Stomach smooth muscle (tissue), 2 donors: ENCODE results near the gene TAF1B.

Experiments used
- H3K27ac ChIP-seq: one replicate; pipeline ENCODE4 v1.7.0; 2013; ENCODE audit warnings: mild to moderate bottlenecking, low read length, inconsistent platforms
- H3K27me3 ChIP-seq, 2 donors: one replicate each; pipeline ENCODE4 v1.7.0; 2013; ENCODE audit warnings: low read length in 2 of 2; ENCODE audit not compliant: insufficient read depth in 2 of 2, control insufficient read depth in 1 of 2
- H3K36me3 ChIP-seq, 2 donors: one replicate each; pipeline ENCODE4 v1.7.0; 2013; ENCODE audit warnings: low read length in 2 of 2; ENCODE audit not compliant: control insufficient read depth in 2 of 2, insufficient read depth in 2 of 2
- H3K4me1 ChIP-seq: one replicate; pipeline ENCODE4 v1.7.0; 2013; ENCODE audit warnings: low read length; ENCODE audit not compliant: control insufficient read depth, insufficient read depth
- H3K4me3 ChIP-seq, 2 donors: one replicate each; pipeline ENCODE4 v1.7.0; 2013; ENCODE audit warnings: low read length in 2 of 2
- H3K9ac ChIP-seq, 2 donors: one replicate each; pipeline ENCODE4 v1.7.0; 2013; ENCODE audit warnings: low read length in 2 of 2, mild to moderate bottlenecking in 1 of 2
- H3K9me3 ChIP-seq, 2 donors: one replicate each; pipeline ENCODE4 v1.7.0; 2013; ENCODE audit warnings: low read length in 2 of 2; ENCODE audit not compliant: control insufficient read depth in 2 of 2
- donor health status: healthy.
- donor health status: Pancreatic carcinoma.

Gene TAF1B

GRCh38 chr2:9889812-9890261 is 46.6 kb downstream of the TAF1B start:
- Histone ChIP-seq H3K4me1 (no peaks in the 10 kb centered on the region), H3K9me3 (no peaks in the 10 kb centered on the region), H3K36me3 (peaks cover 0 to 2% of the 10 kb centered on the region in 2 donors), H3K27me3 (no peaks in the 10 kb centered on the region), H3K27ac (no peak overlapping the region), H3K4me3 (no peak overlapping the region), H3K9ac (no peak overlapping the region)

GRCh38 chr2:9892236-9892635 is 49.0 kb downstream of the TAF1B start:
- Histone ChIP-seq H3K9ac (no peak overlapping the region), H3K4me3 (no peak overlapping the region), H3K4me1 (no peaks in the 10 kb centered on the region), H3K27me3 (no peaks in the 10 kb centered on the region), H3K27ac (no peak overlapping the region), H3K9me3 (no peaks in the 10 kb centered on the region), H3K36me3 (no peaks in the 10 kb centered on the region)

- H3K36me3 ChIP-seq = no peaks in the 10 kb centered on the region
- no peak overlapping the region for H3K27ac ChIP-seq
- no peak overlapping the region for H3K9ac ChIP-seq
- no peaks in the 10 kb centered on the region for H3K4me1 ChIP-seq
- no peaks in the 10 kb centered on the region for H3K27me3 ChIP-seq
- H3K4me3 ChIP-seq = no peak overlapping the region
- H3K9me3 ChIP-seq = no peaks in the 10 kb centered on the region
Measured at GRCh38 chr2:9895669-9896590, 52.7 kb downstream of the TAF1B start.

- no peak overlapping the region for H3K27ac ChIP-seq
- H3K27me3 ChIP-seq = no peaks in the 10 kb centered on the region
- H3K4me3 ChIP-seq = no peak overlapping the region
- no peak overlapping the region for H3K9ac ChIP-seq
- no peaks in the 10 kb centered on the region for H3K9me3 ChIP-seq
- H3K4me1 ChIP-seq = no peaks in the 10 kb centered on the region
- H3K36me3 ChIP-seq = no peaks in the 10 kb centered on the region
Measured at GRCh38 chr2:9897331-9897737, 54.1 kb downstream of the TAF1B start.

GRCh38 chr2:9897846-9898245 is 54.6 kb downstream of the TAF1B start:
- no peak overlapping the region for H3K9ac ChIP-seq
- no peaks in the 10 kb centered on the region for H3K4me1 ChIP-seq
- H3K4me3 ChIP-seq = no peak overlapping the region
- no peak overlapping the region for H3K27ac ChIP-seq
- no peaks in the 10 kb centered on the region for H3K27me3 ChIP-seq
- no peaks in the 10 kb centered on the region for H3K36me3 ChIP-seq
- H3K9me3 ChIP-seq = no peaks in the 10 kb centered on the region

- Histone ChIP-seq H3K27me3 (no peaks in the 10 kb centered on the region), H3K9ac (no peak overlapping the region)
Measured at GRCh38 chr2:9905413-9905812, 62.1 kb downstream of the TAF1B start.

GRCh38 chr2:9907402-9907801 is 64.1 kb downstream of the TAF1B start:
- Histone ChIP-seq H3K9me3 (no peaks in the 10 kb centered on the region), H3K4me3 (no peak overlapping the region), H3K9ac (no peak overlapping the region), H3K27me3 (no peaks in the 10 kb centered on the region), H3K4me1 (no peaks in the 10 kb centered on the region), H3K36me3 (no peaks in the 10 kb centered on the region), H3K27ac (no peak overlapping the region)

More at GRCh38 chr2:9905413-9905812, 62.1 kb downstream of the TAF1B start:
- Histone ChIP-seq H3K4me3 (no peak overlapping the region), H3K4me1 (no peaks in the 10 kb centered on the region), H3K9me3 (no peaks in the 10 kb centered on the region), H3K27ac (no peak overlapping the region), H3K36me3 (no peaks in the 10 kb centered on the region)

- no peak overlapping the region for H3K4me3 ChIP-seq
- H3K27ac ChIP-seq = no peak overlapping the region
- H3K9me3 ChIP-seq = no peaks in the 10 kb centered on the region
- peaks cover 0 to 2% of the 10 kb centered on the region in 2 donors for H3K36me3 ChIP-seq
- H3K9ac ChIP-seq = no peak overlapping the region
- H3K27me3 ChIP-seq = no peaks in the 10 kb centered on the region
- H3K4me1 ChIP-seq = no peaks in the 10 kb centered on the region
Measured at GRCh38 chr2:9908639-9909038, 65.4 kb downstream of the TAF1B start.

GRCh38 chr2:9909106-9909505 is 65.8 kb downstream of the TAF1B start:
- Histone ChIP-seq H3K27me3 (no peaks in the 10 kb centered on the region), H3K9me3 (no peaks in the 10 kb centered on the region), H3K4me3 (no peak overlapping the region), H3K36me3 (peaks cover under 1 to 3% of the 10 kb centered on the region in 2 donors), H3K4me1 (no peaks in the 10 kb centered on the region), H3K27ac (no peak overlapping the region), H3K9ac (no peak overlapping the region)

- Histone ChIP-seq H3K27ac (no peak overlapping the region), H3K4me3 (no peak overlapping the region), H3K9ac (no peak overlapping the region), H3K36me3 (peaks cover 3 to 6% of the 10 kb centered on the region in 2 donors), H3K9me3 (no peaks in the 10 kb centered on the region), H3K27me3 (no peaks in the 10 kb centered on the region), H3K4me1 (no peaks in the 10 kb centered on the region)
Measured at GRCh38 chr2:9910699-9911098, 67.4 kb downstream of the TAF1B start.

GRCh38 chr2:9912468-9912867 is 69.2 kb downstream of the TAF1B start:
- Histone ChIP-seq H3K27ac (no peak overlapping the region), H3K4me3 (no peak overlapping the region), H3K27me3 (no peaks in the 10 kb centered on the region), H3K4me1 (no peaks in the 10 kb centered on the region), H3K9me3 (no peaks in the 10 kb centered on the region), H3K36me3 (peaks cover 3 to 6% of the 10 kb centered on the region in 2 donors), H3K9ac (no peak overlapping the region)
